NCI-H2081 treated with DMSO at 0.1 percent for 48 hours (cell line): ENCODE data around the gene TSEN15.
"Not testable (repeated sequence)": the region's sequence is repeated elsewhere in the genome, so short reads cannot be mapped to it uniquely, and the experiment has no call there.

ENCODE experiments used
- DNase-seq: peaks from one replicate; lab custom pipeline; 2025; lab: John Stamatoyannopoulos, UW

The TSEN15 gene

DNA sequence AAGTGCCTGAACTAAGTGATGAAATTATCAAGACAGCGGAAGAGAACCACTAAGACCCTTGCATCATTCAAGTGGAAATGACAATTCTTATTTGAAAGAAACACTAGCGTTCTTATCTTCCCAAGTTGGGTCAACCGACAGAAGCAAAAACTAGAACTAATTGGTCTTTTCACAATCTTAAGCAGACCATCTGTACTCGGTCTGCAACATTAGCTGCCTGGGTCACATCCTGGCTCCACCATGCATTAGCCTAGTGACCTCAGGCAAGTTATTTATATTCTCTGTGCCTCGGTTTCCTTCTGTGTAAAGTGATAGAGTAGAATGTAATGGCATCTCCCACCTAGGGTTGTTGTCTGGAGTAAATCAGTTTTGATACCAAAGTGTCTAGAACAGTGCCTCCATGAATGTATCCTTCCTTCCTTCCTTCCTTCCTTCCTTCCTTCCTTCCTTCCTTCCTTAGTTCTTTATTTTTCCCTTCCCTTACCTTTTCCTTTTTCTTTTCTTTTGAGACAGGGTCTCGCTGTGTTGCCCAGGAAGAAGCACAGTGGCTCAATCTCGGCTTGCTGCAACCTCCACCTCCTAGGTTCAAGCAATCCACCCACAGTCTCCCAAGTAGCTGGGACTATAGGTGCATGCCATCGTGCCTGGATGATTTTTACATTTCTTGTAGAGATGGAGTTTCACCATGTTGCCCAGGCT is 20.0 kb upstream of the TSEN15 start:
- no peak for DNase-seq

DNA sequence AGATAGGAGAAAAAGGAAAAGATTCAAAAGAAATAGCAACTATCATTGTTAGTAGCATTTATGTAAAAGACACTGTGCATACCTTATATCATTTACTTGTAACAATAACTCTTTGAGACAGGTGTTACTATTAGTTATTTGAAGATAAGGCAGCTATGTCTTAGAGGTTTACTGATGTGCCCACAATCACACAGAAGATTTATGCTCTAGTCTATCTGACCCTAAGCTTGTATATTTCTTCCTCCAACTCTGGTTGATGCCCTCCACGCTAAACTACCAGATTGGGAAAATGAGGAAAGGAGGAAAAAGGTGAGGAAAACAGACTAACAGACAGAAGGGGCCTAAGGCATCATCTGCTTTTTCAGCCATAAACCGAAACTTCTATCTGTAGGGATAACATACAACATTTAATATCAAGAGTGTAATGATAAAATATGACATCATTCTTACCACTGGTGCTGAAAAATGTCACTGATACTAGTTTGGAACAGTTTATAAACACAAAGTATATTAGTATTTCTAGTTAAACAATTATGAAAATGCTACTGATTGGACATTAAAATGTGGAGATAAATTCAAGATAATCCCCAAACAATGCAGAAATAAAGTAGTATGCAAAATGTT is 19.1 kb upstream of the TSEN15 start:
- no peak for DNase-seq

DNA sequence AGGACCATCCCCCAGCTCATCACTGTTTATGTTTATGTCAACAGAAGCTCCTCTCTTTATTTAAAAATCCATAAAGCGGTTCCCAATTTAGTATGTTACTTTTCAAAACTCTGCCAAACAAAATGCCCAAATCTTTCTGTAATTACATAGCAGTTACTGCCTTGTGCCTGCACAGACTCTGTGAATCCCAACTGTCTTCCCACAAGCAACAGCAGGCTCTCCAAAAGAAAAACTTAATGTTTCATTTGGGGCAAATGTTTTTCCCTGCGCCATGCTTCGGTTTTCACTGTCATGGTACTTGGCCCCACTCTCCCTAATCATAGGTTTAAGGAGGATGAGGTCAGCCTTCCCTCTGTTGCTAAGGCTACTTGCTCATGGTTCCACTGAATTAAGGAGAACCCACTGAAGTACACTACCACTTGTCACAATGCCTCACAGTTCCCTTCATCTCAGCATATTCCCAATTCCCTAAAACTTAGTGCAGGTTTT is 18.6 kb upstream of the TSEN15 start:
- no peak for DNase-seq

DNA sequence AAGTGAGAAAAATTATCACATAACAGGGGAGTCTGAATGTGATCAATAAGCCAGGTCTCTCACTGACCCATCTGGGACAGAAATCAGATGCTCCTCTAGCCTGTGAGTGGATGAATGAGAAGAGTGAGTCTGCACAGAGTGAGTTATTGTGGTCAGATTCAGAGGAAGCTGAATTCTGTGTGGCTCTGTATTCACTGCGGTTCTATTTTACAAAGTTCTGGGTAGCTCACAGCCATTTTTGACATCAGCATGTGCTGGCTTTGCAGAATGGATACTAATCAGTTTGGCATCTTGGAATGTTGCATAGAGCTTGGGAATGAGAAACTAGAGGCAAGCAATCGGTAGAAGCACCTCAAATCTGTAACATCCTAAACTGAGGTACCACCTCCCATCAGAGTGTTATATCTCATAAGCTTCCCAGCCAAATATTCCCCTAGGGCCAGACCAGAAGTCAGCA is 17.8 kb upstream of the TSEN15 start:
- no peak for DNase-seq

DNA sequence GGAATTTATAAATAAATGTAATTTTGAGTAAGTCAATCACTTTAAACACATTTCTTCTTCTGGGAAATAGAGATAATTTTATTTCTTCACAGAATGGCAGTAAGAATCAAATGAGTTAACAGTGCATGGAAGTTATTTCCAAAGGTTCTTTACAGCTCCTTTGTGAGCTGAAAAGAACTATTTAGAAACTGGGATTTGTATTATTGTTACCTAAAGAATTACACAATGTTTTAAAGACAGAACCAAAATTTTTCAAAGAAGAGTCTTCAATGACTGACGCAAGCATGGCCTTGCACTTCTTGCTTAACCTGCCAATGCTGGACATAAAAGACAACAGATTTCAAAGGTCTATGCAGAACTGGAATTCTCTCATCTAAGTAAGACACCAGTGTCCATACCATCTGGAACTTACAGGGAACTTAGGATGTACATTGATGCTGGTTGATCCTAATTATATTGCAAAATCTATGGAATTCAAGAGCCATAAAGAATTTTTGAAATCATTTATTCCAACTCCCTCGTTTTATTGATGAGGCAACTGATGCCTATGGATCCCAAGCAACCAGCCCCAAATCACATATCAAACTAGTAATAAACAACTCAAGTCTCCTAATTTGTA is 16.7 kb upstream of the TSEN15 start:
- DNase-seq = no peak

DNA sequence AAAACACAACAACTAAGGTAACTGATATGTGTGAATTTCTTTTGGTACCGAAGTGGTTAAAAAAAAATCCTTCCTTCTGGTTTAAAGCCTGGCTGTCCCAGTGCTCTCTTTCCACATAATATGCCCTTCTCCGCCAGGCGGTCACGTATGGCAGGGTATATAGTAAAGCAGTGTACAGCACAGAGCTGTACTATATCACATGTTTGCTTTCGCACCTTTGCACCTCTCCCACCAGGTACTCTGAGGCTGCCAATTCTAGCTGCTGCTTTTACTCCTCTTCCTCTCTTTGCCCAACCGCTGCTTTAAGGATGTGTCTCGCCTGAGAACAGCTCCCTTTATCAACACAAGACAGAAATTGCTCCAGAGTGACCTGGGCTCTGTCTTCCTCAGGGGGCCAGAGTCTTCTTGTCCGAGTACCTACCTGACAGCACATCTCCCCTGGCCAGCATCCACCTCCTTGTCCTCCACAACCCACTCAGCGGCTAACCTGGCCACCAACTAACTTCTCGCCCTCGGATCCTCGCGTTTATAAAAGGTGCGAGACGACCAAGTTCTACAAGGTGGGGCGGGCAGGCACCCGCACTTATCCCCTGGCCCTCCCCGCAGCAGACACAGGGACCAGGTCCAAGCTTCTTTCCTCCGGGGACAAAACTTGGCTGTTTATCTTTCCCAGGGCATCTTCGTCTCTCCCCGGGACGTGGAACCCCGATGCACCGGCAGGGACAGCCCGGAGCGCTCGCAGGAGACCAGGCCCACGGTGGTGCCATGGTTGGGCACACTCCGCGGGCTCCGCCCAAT is 15.6 kb upstream of the TSEN15 start:
- DNase-seq = no peak

DNA sequence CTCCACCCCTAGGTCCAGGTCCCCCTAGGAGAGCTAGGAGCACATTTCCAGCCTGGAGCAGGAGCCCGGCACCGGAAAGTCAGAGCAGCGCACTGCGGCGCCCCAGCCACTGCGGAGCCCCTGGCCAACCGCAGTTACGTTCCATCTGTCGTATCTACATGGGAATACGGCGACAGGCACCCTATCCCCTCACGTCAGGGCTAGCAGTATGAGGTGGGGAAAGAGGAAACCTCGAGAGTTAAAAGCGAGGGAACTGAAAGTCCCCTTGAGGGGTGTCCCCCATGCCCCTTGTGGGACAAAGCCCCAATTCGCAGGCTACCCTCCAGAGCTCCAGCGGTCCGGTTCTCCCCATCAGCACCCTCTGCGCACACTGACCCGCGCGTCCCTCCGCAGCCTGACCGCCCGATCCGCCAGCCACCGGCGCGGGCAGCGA is 15.0 kb upstream of the TSEN15 start:
- no peak for DNase-seq

DNA sequence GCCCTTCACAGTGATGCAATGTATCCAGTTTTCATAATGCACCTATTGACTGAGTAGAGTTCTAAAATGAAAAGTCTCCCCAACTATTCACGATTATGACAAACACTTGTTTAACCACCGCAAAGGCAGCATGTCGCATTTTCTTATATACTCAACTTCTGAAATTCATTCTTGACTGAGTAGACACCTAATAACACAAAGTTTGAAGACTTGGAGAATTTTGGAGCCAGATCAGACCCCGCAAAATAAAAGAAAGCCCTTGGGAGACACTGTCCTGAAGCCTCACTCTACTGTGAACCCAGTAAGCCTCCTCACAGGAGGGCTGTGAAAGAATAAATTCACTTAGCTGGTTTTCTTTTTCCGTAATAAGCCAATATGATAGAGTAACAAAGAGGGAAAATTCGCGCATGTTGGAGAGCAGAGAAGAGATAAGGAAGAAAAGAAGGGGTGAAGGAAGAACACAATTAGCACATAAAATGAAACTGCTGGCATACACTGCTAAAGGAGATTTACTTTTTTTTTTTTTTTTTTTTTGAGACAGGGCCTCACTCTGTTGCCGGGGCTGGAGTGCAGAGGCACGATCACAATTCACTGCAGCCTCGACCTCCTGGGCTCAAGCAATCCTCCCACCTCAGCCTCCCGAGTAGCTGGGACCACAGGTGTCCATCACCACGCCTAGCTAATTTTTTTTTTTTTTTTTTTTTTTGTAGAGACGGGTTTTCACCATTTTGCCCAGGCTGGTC is 13.5 kb upstream of the TSEN15 start:
- no peak for DNase-seq

DNA sequence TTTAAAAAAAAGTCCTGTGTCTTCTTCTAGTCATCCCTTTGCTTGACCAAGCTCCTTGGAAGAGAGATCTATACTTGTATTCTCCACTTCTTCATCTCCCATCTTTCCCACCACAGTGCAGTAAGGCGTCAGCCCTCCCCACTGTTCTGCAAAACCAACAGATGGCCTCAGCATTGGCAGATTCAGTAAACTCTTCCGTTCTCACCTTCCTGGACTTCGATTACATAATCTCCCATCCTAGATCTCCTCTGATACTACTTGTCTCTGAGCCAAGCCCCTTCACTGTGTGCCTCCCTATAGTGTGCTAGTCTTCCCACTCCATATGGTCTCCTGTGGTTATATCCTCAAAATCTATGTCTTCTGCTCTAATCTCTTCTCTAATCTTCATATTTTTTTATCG is 12.4 kb upstream of the TSEN15 start:
- no peak for DNase-seq

DNA sequence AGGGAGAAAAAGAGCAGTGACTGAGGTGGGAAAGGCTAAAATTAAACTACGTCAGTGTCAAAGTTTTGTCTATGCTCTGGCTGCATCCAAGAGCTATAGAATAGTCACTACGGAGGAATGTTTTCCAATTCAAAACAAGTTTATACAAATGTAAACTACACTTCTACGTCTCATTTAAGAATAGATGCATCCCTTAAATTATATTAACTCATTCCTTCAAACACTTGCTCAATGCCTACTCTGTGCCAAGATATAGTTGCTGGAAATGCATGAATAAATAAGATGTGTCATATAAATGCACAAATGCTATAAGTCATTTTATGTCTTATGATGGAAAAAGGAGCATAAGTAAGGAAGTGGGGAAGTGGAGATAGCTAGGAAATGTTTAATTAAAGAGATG is 9.8 kb upstream of the TSEN15 start:
- no peak for DNase-seq

DNA sequence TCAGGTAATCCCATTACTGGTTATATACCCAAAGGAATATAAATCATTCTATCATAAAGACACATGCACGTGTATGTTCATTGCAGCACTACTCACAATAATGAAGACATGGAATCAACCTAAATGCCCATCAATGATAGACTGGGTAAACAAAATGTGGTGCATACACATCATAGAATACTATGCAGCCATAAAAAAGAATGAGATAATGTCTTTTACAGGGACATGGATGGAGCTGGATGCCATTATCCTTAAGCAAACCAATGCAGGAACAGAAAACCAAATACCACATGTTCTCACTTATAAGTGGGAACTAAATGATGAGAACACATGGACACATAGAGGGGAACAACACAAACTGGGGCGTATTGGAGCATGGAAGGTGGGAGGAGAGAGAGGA is 8.2 kb upstream of the TSEN15 start:
- not testable (repeated sequence) for DNase-seq

DNA sequence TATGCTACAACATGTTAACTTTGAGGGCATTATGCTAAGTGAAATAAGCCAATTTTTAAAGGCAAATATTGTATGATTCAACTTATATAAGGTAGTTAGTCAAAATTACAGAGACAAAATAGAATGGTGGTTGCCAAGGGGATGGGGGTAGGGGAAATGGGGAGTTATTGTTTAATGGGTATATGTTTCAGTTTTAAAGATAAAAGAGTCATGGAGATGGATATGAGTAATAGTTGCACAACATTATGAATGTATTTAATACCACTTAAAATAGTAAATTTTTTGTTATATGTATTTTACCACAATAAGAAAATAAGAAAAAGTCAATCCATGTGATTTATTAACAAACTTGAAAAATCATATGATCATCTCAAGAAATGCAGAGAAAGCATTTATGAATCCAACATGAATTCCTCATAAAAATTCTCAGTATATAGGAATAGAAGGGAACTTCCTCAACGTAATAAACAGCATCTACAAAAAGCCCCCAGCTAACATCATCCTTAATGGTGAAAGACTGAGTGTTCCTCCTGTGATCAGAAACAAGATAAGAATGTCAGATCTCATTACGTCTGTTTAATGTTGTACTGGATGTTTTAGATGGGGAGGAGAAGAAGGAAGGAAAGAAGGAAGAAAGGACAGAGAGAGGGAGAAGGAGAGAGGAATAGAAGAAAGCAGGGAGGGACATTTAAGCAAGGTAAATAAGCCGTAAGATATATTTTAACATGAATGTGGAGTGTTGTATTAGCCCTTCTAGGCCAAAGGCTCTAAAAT is 6.7 kb upstream of the TSEN15 start:
- no peak for DNase-seq

DNA sequence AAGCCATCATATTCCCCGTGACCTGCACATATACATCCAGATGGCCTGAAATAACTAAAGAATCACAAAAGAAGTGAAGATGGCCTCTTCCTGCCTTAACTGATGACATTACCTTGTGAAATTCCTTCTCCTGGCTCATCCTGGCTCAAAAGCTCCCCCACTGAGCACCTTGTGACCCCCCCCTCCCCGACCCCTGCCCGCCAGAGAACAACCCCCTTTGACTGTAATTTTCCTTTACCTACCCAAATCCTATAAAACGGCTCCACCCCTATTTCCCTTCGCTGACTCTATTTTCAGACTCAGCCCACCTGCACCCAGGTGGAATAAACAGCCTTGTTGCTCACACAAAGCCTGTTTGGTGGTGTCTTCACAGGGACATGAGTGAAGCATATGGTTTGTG is 4.0 kb upstream of the TSEN15 start:
- not testable (repeated sequence) for DNase-seq

DNA sequence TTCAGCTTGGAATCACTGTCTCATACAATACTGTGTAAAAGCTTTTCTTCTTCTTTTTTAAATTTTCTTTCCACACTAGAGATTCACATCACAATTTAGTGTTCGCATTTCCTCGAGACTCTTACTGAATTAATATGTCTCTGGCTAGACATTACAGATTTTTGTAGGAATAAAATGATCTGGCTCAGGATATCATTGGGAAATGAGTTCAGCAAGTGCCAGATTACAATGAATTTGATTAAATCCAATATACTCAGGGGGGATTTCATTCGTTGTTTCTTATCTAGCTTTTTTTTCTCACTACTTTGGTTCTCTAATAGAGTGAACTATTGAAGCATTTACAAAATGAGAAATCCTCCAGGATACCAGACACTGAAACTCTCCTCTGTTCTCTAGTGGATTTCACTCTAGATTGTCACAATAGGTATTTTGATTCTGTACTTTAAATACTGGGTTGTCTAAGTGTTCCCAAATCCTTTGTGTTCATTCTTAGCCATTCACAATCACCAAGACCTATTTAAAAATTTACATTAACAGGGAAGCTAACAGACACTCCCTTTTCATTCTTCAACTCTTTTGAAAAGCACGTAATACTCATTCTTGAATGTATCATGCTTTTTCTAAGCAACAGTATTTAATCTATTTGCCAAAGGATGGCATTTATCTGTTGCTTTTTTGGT is 2.8 kb upstream of the TSEN15 start:
- no peak for DNase-seq

DNA sequence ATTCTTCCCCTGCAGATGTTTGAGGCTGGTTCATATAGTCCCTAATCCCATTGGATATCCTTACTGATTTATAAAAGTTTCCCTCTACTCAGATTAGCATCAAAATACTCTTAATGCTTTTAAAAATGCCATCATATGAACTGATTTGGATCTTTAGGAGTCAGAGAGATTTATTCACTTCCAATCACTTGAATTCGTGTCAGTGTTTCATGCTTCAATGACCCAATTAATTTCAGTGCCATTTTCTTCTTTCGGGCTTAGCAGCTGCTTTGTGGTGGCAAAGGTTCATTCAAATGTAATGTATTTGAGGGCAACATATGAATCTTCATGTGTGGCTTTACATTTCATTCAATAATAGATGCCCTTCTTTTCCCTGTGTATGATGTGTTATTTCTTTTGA is 2.2 kb upstream of the TSEN15 start:
- DNase-seq = no peak

DNA sequence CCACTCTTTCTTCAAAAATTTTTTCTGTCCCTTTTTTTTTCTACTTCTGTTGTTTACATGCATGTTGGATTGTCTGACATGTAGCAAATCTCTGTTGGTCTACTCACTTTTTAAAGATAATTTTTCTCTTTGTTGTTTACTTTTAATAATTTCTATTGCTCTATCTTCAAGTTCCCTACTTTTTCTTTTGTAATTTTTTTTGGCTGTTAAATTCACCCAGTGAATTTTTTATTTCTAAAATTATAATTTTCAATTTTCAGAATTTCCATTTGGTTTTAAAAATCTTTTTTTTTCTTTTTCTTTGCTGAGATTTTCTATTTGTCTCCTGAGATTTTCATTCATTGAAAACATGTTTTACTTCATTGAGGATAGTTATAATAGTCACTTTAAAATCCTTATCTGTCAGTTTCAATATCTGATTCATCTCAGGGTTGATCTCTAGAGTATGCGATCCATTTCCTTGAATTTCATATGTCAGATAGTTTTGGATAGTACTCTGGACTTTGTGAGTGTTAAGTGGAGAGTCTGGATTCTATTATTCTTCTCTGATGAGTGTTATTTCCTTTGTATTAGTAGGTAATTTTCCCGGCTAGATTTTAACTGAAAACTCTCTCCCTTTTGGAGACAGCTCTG is 1.6 kb upstream of the TSEN15 start:
- DNase-seq = no peak

DNA sequence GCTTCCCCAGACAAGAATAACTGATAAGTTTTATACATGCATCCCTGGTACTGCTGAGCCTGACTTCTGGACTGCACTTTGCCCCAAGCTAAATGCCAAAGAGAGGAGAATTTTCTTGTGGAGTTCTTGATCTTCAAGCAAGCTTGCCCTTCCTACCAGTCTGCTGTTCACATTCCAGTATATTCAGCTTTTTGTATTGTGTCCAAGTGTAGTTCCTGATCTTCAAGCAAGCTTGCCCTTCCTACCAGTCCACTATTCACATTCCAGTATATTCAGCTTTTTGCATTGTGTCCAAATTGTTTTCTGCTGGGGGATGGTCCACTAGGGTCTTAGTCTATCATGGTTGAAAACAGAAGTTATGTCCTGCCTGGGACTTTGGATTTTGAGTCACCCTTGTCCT is 894 bp upstream of the TSEN15 start:
- DNase-seq = no peak

DNA sequence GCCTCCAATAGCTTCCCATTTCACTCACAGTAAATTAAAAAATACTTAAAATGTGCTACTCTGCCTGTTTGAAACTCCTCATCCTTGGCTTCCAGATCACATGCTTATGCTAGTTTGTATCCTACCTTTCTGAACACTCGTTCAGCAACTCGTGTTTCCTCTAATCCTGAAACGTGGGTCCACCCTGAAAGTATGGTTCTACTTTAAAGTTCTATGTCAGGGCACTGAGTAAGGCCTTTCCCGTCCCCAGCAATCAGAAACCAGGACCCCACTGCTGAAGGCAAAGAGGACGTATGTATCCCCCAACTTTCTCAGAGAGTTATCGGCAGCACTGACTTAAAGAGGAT is 419 bp upstream of the TSEN15 start:
- no peak for DNase-seq

DNA sequence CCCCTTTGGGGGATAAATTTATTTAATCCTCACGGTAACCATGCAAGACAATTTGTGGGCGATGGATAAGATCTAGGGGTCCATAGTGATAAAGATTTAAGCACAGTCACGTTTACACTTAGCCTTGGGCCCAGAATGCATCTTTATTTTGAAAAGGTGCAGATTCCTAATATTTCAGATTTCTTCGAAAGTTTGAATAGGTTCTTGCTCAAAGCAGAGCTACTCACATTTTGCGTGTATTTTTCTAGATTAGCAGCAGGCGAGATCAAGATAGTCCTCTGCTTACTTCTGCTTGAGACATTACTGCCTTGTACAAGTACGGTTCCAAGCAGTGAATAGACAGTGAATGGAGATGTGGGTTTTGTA is 647 bp downstream of the TSEN15 start:
- DNase-seq = no peak

DNA sequence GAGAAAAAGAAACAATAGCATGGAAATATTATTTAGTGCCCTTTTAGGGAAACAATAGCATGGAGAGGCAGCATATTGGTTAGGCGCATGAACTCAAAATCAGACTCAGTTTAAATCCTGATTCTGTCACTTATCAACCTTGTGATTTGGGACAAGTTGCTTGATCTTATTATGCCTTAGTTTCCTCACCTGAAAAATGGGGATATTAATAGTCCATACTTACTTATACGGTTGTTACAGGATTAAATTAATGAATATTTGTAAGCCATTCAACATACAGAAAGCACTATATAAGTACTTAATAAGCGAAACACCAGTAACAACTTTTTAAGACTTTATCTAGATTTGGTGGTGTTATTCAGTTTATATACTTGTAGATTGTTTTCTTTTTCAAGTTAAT is 1.2 kb downstream of the TSEN15 start:
- no peak for DNase-seq
